Large intestine (tissue), 12 donors: ENCODE data around the gene KCNJ12. TPM values are rescaled to one million over a fixed set of nuclear protein-coding genes. Genes with fewer than 3 reads are reported as not detected.
"Not testable (repeated sequence)": the region's sequence is repeated elsewhere in the genome, so short reads cannot be mapped to it uniquely, and the experiment has no call there.

ENCODE experiments used
- DNase-seq, 2 donors: peaks; one replicate each; pipeline versions ENCODE4 v3.0.0 to v3.0.0-alpha.2; 2013
- H3K27ac ChIP-seq: one replicate; pipeline ENCODE4 v1.5.1; 2013; ENCODE audit warnings: low read length
- H3K27me3 ChIP-seq: 2 replicates; pipeline ENCODE4 v1.6.1; 2013; ENCODE audit warnings: low read length; ENCODE audit not compliant: control insufficient read depth, insufficient read depth
- H3K36me3 ChIP-seq: 2 replicates; pipeline ENCODE4 v1.6.1; 2013; ENCODE audit warnings: low read length; ENCODE audit not compliant: control insufficient read depth, insufficient read depth
- H3K4me1 ChIP-seq: one replicate; pipeline ENCODE4 v1.6.1; 2013; ENCODE audit warnings: low read length; ENCODE audit not compliant: control insufficient read depth, insufficient read depth
- H3K4me3 ChIP-seq: one replicate; pipeline ENCODE4 v1.5.1; 2013; ENCODE audit warnings: low read length
- H3K9me3 ChIP-seq: one replicate; pipeline ENCODE4 v1.6.1; 2013; ENCODE audit warnings: mild to moderate bottlenecking, low read depth, low read length, moderate library complexity; ENCODE audit not compliant: control insufficient read depth
- WGBS: methylation state at CpG from one replicate; pipeline ENCODE4 v1.1.5; 2013; ENCODE audit warnings: low lambda C conversion rate; ENCODE audit not compliant: insufficient coverage; 5-methylcytosine and 5-hydroxymethylcytosine counted together
- long read RNA-seq, 11 donors: transcript quantifications; one replicate each; lab custom pipeline, GENCODE V29; 2026
- polyA plus RNA-seq: library from polyadenylated mRNA; unstranded; fragments of 120-200 nt; gene quantifications from one replicate; pipeline ENCODE4 v1.2.1, GENCODE V29; 2013

The KCNJ12 gene
- polyA plus RNA-seq, result 18.4 TPM
- long read RNA-seq, donor 1, full-length matches to known transcripts, result 2 of 2 reads
- long read RNA-seq, donor 1, partial matches to known transcripts, result 0 of 2 reads
- long read RNA-seq, donor 1, other reads (novel, unspliced or antisense), result 0 of 2 reads
- long read RNA-seq, donor 2, full-length matches to known transcripts, result 6 of 47 reads
- long read RNA-seq, donor 2, partial matches to known transcripts, result 41 of 47 reads
- long read RNA-seq, donor 2, other reads (novel, unspliced or antisense), result 0 of 47 reads
- long read RNA-seq, donor 3, result 0 reads
- long read RNA-seq, donor 4, full-length matches to known transcripts, result 1 of 1 reads
- long read RNA-seq, donor 4, partial matches to known transcripts, result 0 of 1 reads
- long read RNA-seq, donor 4, other reads (novel, unspliced or antisense), result 0 of 1 reads
- long read RNA-seq, donor 5, result 0 reads
- long read RNA-seq, donor 6, full-length matches to known transcripts, result 5 of 5 reads
- long read RNA-seq, donor 6, partial matches to known transcripts, result 0 of 5 reads
- long read RNA-seq, donor 6, other reads (novel, unspliced or antisense), result 0 of 5 reads
- long read RNA-seq, donor 7, full-length matches to known transcripts, result 1 of 1 reads
- long read RNA-seq, donor 7, partial matches to known transcripts, result 0 of 1 reads
- long read RNA-seq, donor 7, other reads (novel, unspliced or antisense), result 0 of 1 reads
- long read RNA-seq, donor 8, full-length matches to known transcripts, result 4 of 4 reads
- long read RNA-seq, donor 8, partial matches to known transcripts, result 0 of 4 reads
- long read RNA-seq, donor 8, other reads (novel, unspliced or antisense), result 0 of 4 reads
- long read RNA-seq, donor 9, full-length matches to known transcripts, result 1 of 1 reads
- long read RNA-seq, donor 9, partial matches to known transcripts, result 0 of 1 reads
- long read RNA-seq, donor 9, other reads (novel, unspliced or antisense), result 0 of 1 reads
- long read RNA-seq, donor 10, result 0 reads
- long read RNA-seq, donor 11, full-length matches to known transcripts, result 2 of 2 reads
- long read RNA-seq, donor 11, partial matches to known transcripts, result 0 of 2 reads
- long read RNA-seq, donor 11, other reads (novel, unspliced or antisense), result 0 of 2 reads

DNA sequence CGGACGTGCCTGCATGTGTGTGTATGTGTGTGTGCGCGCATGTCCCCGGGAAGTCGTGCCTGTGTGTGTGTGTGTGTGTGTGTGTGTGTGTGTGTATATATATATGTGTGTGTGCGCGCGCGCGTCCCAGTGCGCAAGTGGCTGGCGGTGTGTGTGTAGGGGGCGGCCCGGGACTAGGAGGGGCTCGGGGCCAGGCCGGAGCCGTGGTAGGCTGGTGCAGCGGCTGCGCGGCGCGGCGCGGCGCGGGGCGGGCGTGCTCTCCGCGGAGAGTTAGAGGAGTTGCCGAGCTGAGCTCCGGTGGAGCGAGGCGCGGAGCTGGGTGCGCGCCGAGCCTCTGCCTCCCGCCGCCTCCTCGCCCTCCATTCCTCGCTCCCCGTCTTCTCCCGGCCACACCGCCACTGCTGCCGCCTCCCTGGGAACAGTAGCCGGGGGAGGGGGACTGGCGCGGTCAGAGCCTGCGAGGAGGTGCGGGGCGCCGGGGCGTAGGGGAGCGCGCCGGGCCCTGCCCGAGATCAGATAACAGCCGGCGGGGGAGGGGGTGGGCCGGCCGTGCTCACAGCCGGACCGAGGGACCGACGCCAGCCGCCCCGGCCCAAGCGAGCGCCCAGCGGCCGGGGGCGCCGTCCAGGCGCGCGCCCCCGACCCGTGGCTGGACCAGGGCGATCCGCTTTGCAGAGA is at the start of gene KCNJ12:
Gene KCNJ12 (plus strand): TSS at position 277 of the 678 bp plus-strand sequence. CDS start 38,986 bp downstream, outside the sequence.
- peaks cover 24% of the 10 kb centered on the region for H3K4me1 ChIP-seq
- peaks cover 30% of the 10 kb centered on the region for H3K27me3 ChIP-seq
- peaks cover 3% of the 10 kb centered on the region for H3K9me3 ChIP-seq
- peak within 1 kb of the TSS; percentile 77 for H3K27ac ChIP-seq
- H3K4me3 ChIP-seq, result peak within 1 kb of the TSS; percentile 54
- DNase-seq, result peak; percentile 40 to 69
- no CpG with 5 or more reads among the region's 82 CpGs for WGBS
- H3K36me3 ChIP-seq, result no peaks in the 10 kb centered on the region

DNA sequence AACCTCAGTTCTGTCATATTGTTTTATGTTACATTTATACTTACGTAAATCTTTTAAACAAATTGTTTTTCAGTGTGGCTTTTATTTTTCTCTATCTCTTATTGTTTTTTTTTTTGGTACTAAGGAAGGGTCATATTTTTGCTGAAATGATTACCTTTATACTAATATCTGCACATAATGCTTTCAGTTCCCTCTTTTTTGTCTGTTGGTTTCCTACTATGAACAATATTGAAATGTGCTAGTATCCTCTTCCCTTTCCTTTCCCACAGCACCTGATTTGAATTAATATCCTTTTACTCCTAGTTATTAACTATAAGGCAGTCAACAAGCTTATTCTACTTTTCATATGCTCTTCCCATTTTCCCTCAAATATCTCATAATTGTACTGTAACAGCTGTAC is 48.2 kb upstream of the KCNJ12 start:
- not testable (repeated sequence) for DNase-seq, H3K4me3 ChIP-seq, H3K4me1 ChIP-seq, H3K27me3 ChIP-seq, H3K36me3 ChIP-seq, H3K9me3 ChIP-seq, H3K27ac ChIP-seq
- WGBS, result 78% methylated on average over 1 of the region's 1 CpG

DNA sequence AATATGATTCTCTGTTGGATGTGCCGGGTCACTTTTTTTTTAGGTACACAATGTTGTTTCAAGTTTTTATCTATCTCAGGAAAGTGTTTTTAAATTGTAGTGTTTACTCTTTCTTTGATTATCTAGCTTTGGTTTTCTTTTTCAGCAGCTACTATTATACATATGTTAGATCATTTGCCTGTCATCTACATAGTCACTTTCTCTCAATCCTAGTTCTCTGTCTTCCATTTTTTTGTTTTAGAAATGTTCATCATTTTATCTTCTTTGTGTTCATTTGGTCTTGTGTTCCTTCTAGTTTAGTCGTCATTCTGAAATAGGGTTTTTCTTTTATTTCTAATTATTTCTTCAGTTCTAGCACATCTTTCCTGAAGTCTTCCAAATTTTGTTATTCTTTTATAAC is 47.4 kb upstream of the KCNJ12 start:
- H3K4me1 ChIP-seq, H3K36me3 ChIP-seq, H3K9me3 ChIP-seq, H3K27me3 ChIP-seq, H3K27ac ChIP-seq, H3K4me3 ChIP-seq, DNase-seq: not testable (repeated sequence)
- WGBS, result 40% methylated on average over 1 of the region's 2 CpGs

DNA sequence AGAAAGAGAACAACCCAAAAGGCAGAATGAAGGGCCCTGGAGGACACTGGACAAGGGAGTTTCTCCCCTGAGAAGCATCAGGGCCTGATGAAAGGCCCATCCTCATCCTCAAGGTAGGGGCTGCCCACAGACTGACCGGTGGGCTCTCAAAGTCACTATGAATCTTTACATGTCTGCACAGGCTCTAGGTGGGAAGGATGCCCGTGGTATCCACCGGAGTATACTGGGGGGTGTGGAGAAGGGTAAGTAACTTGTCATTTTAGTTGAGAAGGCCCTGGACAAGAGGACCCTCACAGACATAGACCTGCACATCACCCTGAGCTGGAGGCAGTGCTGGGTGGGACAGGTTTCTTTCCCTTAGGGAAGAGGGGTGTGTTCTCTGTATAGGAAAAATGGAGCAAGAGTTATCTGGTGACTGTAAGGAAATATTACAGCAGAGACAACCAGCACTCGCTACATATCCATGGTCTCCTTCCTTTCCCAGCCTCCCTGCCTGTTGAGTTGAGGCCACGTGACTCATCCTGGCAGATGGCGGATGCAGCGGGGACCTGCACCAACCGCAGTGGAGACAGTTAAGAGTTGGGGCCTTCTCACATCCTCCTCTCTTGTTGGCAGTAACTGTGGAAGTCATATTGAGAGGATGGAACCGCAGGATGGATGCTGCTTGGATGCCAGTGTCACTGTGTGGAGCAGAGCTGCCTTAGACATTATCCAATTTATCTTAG is 45.6 kb upstream of the KCNJ12 start:
- Histone ChIP-seq H3K36me3 (no peaks in the 10 kb centered on the region), H3K4me1 (no peaks in the 10 kb centered on the region), H3K27ac (no peak overlapping the region), H3K9me3 (no peaks in the 10 kb centered on the region), H3K27me3 (no peaks in the 10 kb centered on the region), H3K4me3 (no peak overlapping the region)
- WGBS, result no CpG with 5 or more reads among the region's 9 CpGs
- DNase-seq, result no peak

DNA sequence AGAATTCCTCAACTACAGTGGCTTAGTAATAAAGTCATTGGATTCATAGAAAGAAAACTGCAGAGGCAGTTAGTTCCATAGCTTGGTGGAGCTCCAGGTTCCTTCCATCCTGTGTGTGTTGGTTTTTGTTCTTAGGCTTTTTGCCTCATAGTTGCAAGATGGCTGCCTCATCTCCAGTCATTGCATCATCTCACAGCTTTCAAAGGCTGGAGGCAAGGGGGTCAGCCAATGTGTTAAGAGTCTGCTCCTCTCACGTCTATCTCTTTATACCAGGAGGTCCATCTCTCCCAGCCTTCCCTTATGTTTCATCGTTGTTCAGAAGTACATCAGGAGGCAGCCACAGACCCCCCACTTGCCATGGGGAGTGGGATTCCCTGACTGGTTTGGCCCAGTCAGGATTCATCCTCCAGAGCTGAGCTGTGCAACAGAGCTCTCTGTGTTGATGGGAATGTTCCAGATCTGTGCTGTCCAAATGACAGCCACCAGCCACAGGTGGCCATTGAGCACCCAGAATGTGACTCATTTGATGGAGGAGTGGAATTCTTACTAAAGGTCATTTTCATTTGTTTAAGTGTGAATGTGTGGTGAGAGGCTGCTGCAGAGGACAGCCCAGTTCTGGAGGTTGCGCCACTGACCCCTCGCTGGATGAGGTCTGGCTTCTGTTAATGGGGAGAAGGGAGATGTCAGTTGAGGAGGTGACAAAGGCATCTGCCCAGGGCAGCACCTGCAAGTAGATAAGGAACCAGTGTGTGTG is 39.4 kb upstream of the KCNJ12 start:
- H3K27me3 ChIP-seq, H3K4me3 ChIP-seq, H3K9me3 ChIP-seq, H3K4me1 ChIP-seq, H3K36me3 ChIP-seq: not testable (repeated sequence)
- peak in 1 of 2 donors; percentile 30 for DNase-seq
- H3K27ac ChIP-seq, result peak overlapping the region; percentile 45
- no CpG with 5 or more reads among the region's 4 CpGs for WGBS

DNA sequence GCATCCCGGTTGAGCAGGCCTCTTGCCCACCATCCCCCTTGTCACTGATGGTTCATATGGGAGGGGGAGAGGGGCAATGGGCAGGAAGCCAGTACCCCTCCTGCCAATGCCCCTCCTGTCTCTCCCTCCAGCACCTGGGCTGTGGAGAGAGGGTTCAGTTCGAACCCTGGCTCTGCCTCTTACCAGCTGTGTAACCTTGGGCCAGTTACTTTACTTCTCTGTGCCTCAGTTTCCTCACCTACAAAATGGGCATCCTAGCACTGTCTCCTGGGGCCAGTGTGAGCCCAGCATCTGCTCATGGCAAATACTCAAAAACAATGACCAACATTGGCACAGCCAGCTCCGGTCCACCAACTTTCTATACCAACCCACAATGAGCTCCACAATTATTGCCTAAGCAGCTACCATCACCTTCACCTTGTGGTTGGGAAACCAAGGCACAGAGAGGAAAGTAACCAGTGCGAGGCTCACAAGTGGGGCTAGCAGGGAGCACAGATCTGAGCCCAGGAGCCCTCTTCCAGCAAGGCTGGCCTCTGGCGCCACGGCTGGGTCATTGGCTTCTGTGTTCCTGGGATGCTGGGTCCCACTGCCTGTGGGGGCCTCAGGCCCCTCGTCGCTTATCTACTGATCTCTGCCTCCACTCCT is 38.1 kb upstream of the KCNJ12 start:
- not testable (repeated sequence) for H3K27ac ChIP-seq, DNase-seq, H3K9me3 ChIP-seq, H3K4me3 ChIP-seq, H3K4me1 ChIP-seq, H3K36me3 ChIP-seq, H3K27me3 ChIP-seq
- no CpG with 5 or more reads among the region's 8 CpGs for WGBS

DNA sequence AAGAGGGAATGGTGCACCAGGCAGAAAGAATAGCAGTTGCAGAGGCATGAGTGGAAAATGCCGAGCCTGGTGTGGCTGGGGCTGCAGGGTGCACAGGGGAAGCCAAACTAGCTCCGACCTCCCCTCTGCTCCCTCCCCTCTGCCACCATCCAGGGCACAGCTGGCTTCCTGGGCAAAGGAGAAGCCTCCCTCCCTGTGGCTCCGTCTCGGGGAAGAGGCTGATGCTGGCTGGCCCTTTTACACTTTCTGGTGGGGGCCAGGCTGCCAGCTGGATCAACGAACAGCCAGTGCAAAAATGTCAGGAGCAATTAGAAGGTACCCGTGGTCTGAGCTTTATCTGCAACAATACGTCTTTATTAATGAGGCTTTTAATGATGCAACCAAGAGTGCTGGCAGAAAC is 37.1 kb upstream of the KCNJ12 start:
- WGBS, result no CpG with 5 or more reads among the region's 7 CpGs
- no peaks in the 10 kb centered on the region for H3K36me3 ChIP-seq
- no peak overlapping the region for H3K27ac ChIP-seq
- H3K27me3 ChIP-seq, result no peaks in the 10 kb centered on the region
- no peak overlapping the region for H3K4me3 ChIP-seq
- DNase-seq, result no peak
- H3K4me1 ChIP-seq, result peaks cover 4% of the 10 kb centered on the region
- H3K9me3 ChIP-seq, result peaks cover 2% of the 10 kb centered on the region

DNA sequence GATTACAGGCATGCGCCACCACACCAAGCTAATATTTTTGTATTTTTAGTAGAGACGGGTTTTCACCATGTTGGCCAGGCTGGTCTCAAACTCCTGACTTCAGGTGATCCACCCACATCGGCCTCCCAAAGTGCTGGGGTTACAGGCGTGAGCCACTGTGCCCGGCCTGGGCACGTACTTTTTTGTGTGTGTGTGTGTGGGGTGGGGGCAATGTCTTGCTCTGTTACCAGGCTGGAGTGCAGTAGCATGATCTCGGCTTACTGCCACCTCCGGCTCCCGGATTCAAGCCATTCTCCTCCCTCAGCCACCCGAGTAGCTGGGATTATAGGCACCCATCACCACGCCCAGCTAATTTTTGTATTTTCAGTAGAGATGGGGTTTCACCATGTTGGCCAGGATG is 36.6 kb upstream of the KCNJ12 start:
- H3K4me3 ChIP-seq, H3K4me1 ChIP-seq, DNase-seq, H3K27ac ChIP-seq, H3K36me3 ChIP-seq, H3K9me3 ChIP-seq, H3K27me3 ChIP-seq: not testable (repeated sequence)
- WGBS, result no CpG with 5 or more reads among the region's 11 CpGs

DNA sequence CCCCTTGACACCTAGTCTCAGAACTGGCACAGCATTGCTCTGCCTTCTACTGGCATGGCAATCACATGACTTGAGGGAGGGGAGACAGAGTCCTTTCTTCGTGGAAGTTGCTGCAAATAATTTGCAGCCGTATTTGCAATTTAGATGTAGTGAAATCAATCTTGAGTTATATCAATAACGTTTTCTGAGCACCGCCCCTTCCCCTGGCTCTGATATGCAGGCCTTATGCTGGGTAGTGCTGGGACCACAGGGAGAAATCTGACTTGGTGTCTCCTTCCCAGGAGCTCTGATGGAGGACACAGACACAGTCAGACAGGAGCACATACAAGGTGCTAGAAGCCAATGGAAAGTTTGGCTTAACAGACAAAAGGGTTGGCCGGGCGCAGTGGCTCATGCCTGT is 35.8 kb upstream of the KCNJ12 start:
- no CpG with 5 or more reads among the region's 6 CpGs for whole genome bisulfite sequencing
- not testable (repeated sequence) for H3K4me3 ChIP-seq, H3K4me1 ChIP-seq, DNase-seq, H3K36me3 ChIP-seq, H3K9me3 ChIP-seq, H3K27ac ChIP-seq, H3K27me3 ChIP-seq
